ENCODE data around the gene METTL16. TPM values are rescaled to one million over a fixed set of nuclear protein-coding genes. Genes with fewer than 3 reads are reported as not detected.

METTL16 gene
- total and polyA plus RNA-seq, 2 of the 8 experiments (the other 6 are each of a cell fraction or from before 2014, with no cell fraction given) = 22.8 to 59.4 TPM

GRCh38 chr17:2478458-2478857 lies 33.2 kb downstream of the METTL16 start:
- Histone ChIP-seq H3K18ac (ENCODE audit: extremely low read depth, low read length) (no peak overlapping the region), H3K9ac (replicated peaks in 1 of 4; ENCODE audit: extremely low read depth in 1 of 4, low read depth in 3 of 4, low read length in 3 of 4) (no peak overlapping the region), H3K27me3 (replicated peaks in 1 of 4; ENCODE audit: control insufficient read depth in 3 of 4, extremely low read depth in 1 of 4, insufficient read depth in 3 of 4, low read length in 3 of 4) (no peaks in the 10 kb centered on the region), H3K4ac (replicated peaks; ENCODE audit: insufficient read length, low read depth, low read length) (no peak overlapping the region), H2AFZ (ENCODE audit: low read length) (no peak overlapping the region), H3K9me3 (ENCODE audit: insufficient read depth in 2 of 2, low read depth in 1 of 2, low read length in 1 of 2) (no peaks in the 10 kb centered on the region), H3K14ac (ENCODE audit: insufficient read length) (no peak overlapping the region), H4K20me1 (replicated peaks in 1 of 2; ENCODE audit: control insufficient read depth in 1 of 2, insufficient read depth in 2 of 2, low read length in 2 of 2) (peaks cover 0 to 3% of the 10 kb centered on the region in 2 experiments), H4K91ac (replicated peaks; ENCODE audit: insufficient read length, low read length) (no peak overlapping the region), H2AK5ac (ENCODE audit: low read depth, low read length) (no peak overlapping the region), H3K4me1 (replicated peaks in 1 of 4; ENCODE audit: control insufficient read depth in 3 of 4, insufficient read depth in 4 of 4, low read length in 3 of 4) (peaks cover 0 to 6% (median 0%) of the 10 kb centered on the region in 4 experiments; a peak in 2 of 7 replicates), H3K4me3 (ENCODE audit: extremely low read depth in 1 of 4, insufficient read depth in 2 of 4, low read depth in 3 of 4, low read length in 4 of 4) (no peak overlapping the region), H2BK5ac (ENCODE audit: low read depth, low read length) (no peak overlapping the region), H3K56ac (replicated peaks; ENCODE audit: insufficient read length, low read depth, low read length) (no peak overlapping the region), H2BK12ac (ENCODE audit: low read depth, low read length) (no peak overlapping the region), H3K4me2 (ENCODE audit: insufficient read depth in 1 of 2, low read depth in 2 of 2, low read length in 2 of 2) (no peak overlapping the region), H3K23ac (ENCODE audit: insufficient read length) (no peak overlapping the region), H3K79me2 (ENCODE audit: control insufficient read depth in 1 of 2, insufficient read depth in 2 of 2, low read length in 2 of 2) (peaks cover 0 to 42% of the 10 kb centered on the region in 2 experiments; a peak in 2 of 4 replicates), H4K8ac (ENCODE audit: extremely low read depth, insufficient read depth, low read length) (no peak overlapping the region), H4K5ac (ENCODE audit: insufficient read length, low read depth, low read length) (no peak overlapping the region), H2BK20ac (ENCODE audit: low read length) (no peak overlapping the region), H3K79me1 (ENCODE audit: low read depth, low read length) (peaks cover 7% of the 10 kb centered on the region), H3K27ac (ENCODE audit: low read depth, low read length) (no peak overlapping the region; the same call in 1 of the 2 replicates), H2BK15ac (ENCODE audit: low read length) (no peak overlapping the region), H3K36me3 (ENCODE audit: control insufficient read depth in 2 of 4, insufficient read depth in 4 of 4, low read length in 3 of 4) (peaks cover 6 to 33% (median 24%) of the 10 kb centered on the region in 4 experiments), H2BK120ac (replicated peaks; ENCODE audit: low read depth, low read length) (no peak overlapping the region), H3K23me2 (ENCODE audit: low read depth, low read length) (no peaks in the 10 kb centered on the region)
- WGBS, 2 experiments (ENCODE audit: extremely low coverage in 1 of 2, insufficient coverage in 1 of 2, insufficient read length in 1 of 2, insufficient replicate concordance in 2 of 2, low coverage in 1 of 2, low lambda C conversion rate in 2 of 2, missing lambda C conversion rate in 1 of 2) = 93% methylated on average over 3 of the region's 3 CpGs; no CpG with 5 or more reads in 1 of the 2 experiments
- ChIA-PET POLR2A (ENCODE audit: partially characterized antibody) (no interaction called here), CTCF (ENCODE audit: partially characterized antibody) (no interaction called here)
- no peak for TF ChIP-seq EZH2 (IDR thresholded peaks at IDR 0.05; ENCODE audit: low read depth, low read length, severe bottlenecking)
- TF ChIP-seq CBX8 (IDR thresholded peaks at IDR 0.05; ENCODE audit: borderline replicate concordance, low read depth, low read length) = no peak
- TF ChIP-seq JUND (IDR thresholded peaks at IDR 0.05; ENCODE audit: low read length) = no peak
- DNase-seq (ENCODE audit: low read depth in 1 of 2, low spot score in 2 of 2) (no peak), FAIRE-seq (no peak)
